HepG2 (cell line): Measurements from ENCODE around the gene GUSB.
"Not testable (repeated sequence)": the region's sequence is repeated elsewhere in the genome, so short reads cannot be mapped to it uniquely, and the experiment has no call there.

Source experiments
- CBX2 ChIP-seq, 2 experiments: fragments of 200-600 bp in 1 of 2; sonication (generic); formaldehyde crosslinking in 1 of 2; IDR thresholded peaks; 2 replicates each; pipeline versions ENCODE4 v1.7.0 to v1.8.1; 2018 to 2022; ENCODE audit warnings: low read depth in 2 of 2, low read length in 1 of 2, mild to moderate bottlenecking in 1 of 2, missing genetic modification reagents in 1 of 2
- MEIS1 ChIP-seq: sonication (generic); formaldehyde crosslinking; IDR thresholded peaks from 2 replicates; pipeline ENCODE4 v1.9.0; 2021; ENCODE audit warnings: mild to moderate bottlenecking, missing genetic modification reagents, moderate library complexity, borderline replicate concordance
- NR0B2 ChIP-seq: sonication (generic); formaldehyde crosslinking; IDR thresholded peaks from 2 replicates; pipeline ENCODE4 v1.4.0; 2020; ENCODE audit warnings: mild to moderate bottlenecking, missing genetic modification reagents
- SMAD3 ChIP-seq: sonication (generic); formaldehyde crosslinking; IDR thresholded peaks from 2 replicates; pipeline ENCODE4 v1.4.0; 2020; ENCODE audit warnings: missing genetic modification reagents
- ZBTB44 ChIP-seq: sonication (generic); formaldehyde crosslinking; IDR thresholded peaks from 2 replicates; pipeline ENCODE4 v1.4.0; 2020; ENCODE audit warnings: missing genetic modification reagents
- ZNF263 ChIP-seq: sonication (generic); formaldehyde crosslinking; IDR thresholded peaks from 2 replicates; pipeline ENCODE4 v1.4.0; 2020; ENCODE audit warnings: missing genetic modification reagents
- ZNF7 ChIP-seq: IDR thresholded peaks from 2 replicates; pipeline ENCODE4 v1.6.1; 2016; ENCODE audit warnings: missing biosample characterization, missing genetic modification reagents

- not testable (repeated sequence) for TF ChIP-seq ZBTB44; ZNF263 (CRISPR knock-in tag); SMAD3 (CRISPR knock-in tag); NR0B2 (CRISPR knock-in tag); ZNF7; MEIS1; CBX2 (IDR thresholded peaks at IDR 0.05; ENCODE audit: low read depth, low read length); CBX2 (CRISPR knock-in tag; IDR thresholded peaks at IDR 0.05; ENCODE audit: low read depth)
Observed at GRCh38 chr7:65994984-65995383, 13.0 kb upstream of the GUSB start.
